ENCODE results near the gene BABAM2. TPM values are rescaled to one million over a fixed set of nuclear protein-coding genes. Genes with fewer than 3 reads are reported as not detected.

Gene BABAM2
- total and polyA plus RNA-seq, 2 of the 4 experiments (the other 2 are of a cell fraction): 20.9 to 23.1 TPM

DNA sequence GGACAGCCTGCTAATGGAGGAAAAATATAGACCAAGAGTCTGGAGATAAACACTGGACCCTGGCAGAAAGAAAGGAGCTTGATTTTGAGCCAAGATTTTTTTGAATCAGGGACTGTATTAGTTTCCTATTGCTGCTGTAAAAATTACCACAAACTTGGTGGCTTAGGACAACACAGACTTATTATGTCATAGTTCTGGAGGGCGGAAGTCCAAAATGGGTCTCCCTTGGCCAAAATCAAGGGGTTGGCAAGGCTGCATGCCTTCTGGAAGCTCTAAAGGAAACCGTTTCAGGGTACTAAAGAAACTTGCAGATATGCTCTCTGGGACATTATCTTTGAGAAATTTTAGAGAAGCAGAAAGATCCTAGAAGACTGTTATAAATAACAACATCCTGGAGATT lies 140.1 kb downstream of the BABAM2 start:
- Histone ChIP-seq H2BK120ac (ENCODE audit: low read depth, low read length) (no peak overlapping the region), H3K79me1 (ENCODE audit: low read depth in 1 of 2, low read length in 2 of 2) (no peaks in the 10 kb centered on the region), H4K91ac (ENCODE audit: insufficient read depth, low read depth, low read length) (no peak overlapping the region), H2BK15ac (ENCODE audit: low read depth, low read length) (no peak overlapping the region), H4K5ac (ENCODE audit: low read depth, low read length) (no peak overlapping the region), H3K23ac (ENCODE audit: low read depth, low read length) (no peak overlapping the region), H3K18ac (ENCODE audit: low read depth, low read length) (no peak overlapping the region), H2BK20ac (ENCODE audit: low read depth, low read length) (no peak overlapping the region), H2BK5ac (ENCODE audit: low read depth, low read length, poor library complexity, severe bottlenecking) (no peak overlapping the region), H3K14ac (replicated peaks; ENCODE audit: low read depth, low read length) (no peak overlapping the region), H3K9ac (ENCODE audit: low read depth, low read length) (no peak overlapping the region), H3K56ac (ENCODE audit: extremely low read depth, insufficient read depth, low read length) (no peak overlapping the region), H3K4me1 (ENCODE audit: control insufficient read depth, insufficient read depth, low read length) (no peaks in the 10 kb centered on the region; the same call in 1 of the 2 replicates), H3K27me3 (ENCODE audit: control insufficient read depth, insufficient read depth, low read length) (no peaks in the 10 kb centered on the region), H3K9me1 (ENCODE audit: insufficient read depth, low read length) (no peaks in the 10 kb centered on the region), H3K9me3 (ENCODE audit: control insufficient read depth, insufficient read depth, low read length) (no peaks in the 10 kb centered on the region), H2AFZ (replicated peaks; ENCODE audit: low read length, poor library complexity) (no peak overlapping the region), H3K36me3 (ENCODE audit: control insufficient read depth, insufficient read depth, low read length) (peaks cover 2% of the 10 kb centered on the region; the same call in 1 of the 2 replicates), H4K8ac (ENCODE audit: low read depth in 2 of 2, low read length in 2 of 2) (no peak overlapping the region), H3K4me2 (ENCODE audit: low read depth, low read length) (no peak overlapping the region), H4K20me1 (ENCODE audit: insufficient read depth, low read length) (no peaks in the 10 kb centered on the region), H3K4me3 (ENCODE audit: insufficient read depth, low read depth, low read length) (no peak overlapping the region), H3K27ac (ENCODE audit: insufficient read depth, low read length) (no peak overlapping the region), H3K4ac (ENCODE audit: low read depth, low read length) (no peak overlapping the region), H2AK9ac (replicated peaks; ENCODE audit: low read depth, low read length, poor library complexity) (no peak overlapping the region), H2AK5ac (ENCODE audit: low read depth, low read length) (no peak overlapping the region)
- ChIA-PET CTCF (interaction anchor here (0.7 kb wide), 1 partner anchor 13 kb away, joined by 3 read pairs; no protein-coding TSS in a partner anchor), POLR2A (ENCODE audit: unreplicated experiment) (no interaction called here)
- in situ Hi-C loops (cut with MboI; ENCODE audit: low sequenced_read_pairs): no loop called here
- BruUV-seq (replicated peaks): no TSS peak
- intact Hi-C loops (cut with micrococcal nuclease): no loop called here
- WGBS, 2 experiments (ENCODE audit: extremely low coverage in 2 of 2, insufficient read length in 1 of 2): no CpG with 5 or more reads among the region's 2 CpGs
- TF ChIP-seq RCOR1 (IDR thresholded peaks at IDR 0.05; ENCODE audit: insufficient replicate concordance, low read length) (no peak), MAZ (IDR thresholded peaks at IDR 0.05; ENCODE audit: borderline replicate concordance, low read depth, low read length) (no peak), SMC3 (IDR thresholded peaks at IDR 0.05; ENCODE audit: low read depth, low read length) (no peak), MAFK (IDR thresholded peaks at IDR 0.05; ENCODE audit: low read depth, low read length) (no peak), MXI1 (IDR thresholded peaks at IDR 0.05; ENCODE audit: borderline replicate concordance, low read depth, low read length) (no peak), CHD1 (IDR thresholded peaks at IDR 0.05; ENCODE audit: low read depth, low read length) (no peak), NFE2L2 (IDR thresholded peaks at IDR 0.05; ENCODE audit: low read depth, low read length) (no peak)
- no peak for DNase-seq
- dilution Hi-C loops (cut with HindIII; ENCODE audit: low sequenced_read_pairs, unreplicated experiment): no loop called here
- no peak for ATAC-seq (ENCODE audit: low read depth)
